ENCODE data around the gene LAMC3. TPM values are rescaled to one million over a fixed set of nuclear protein-coding genes. Genes with fewer than 3 reads are reported as not detected.

Gene LAMC3
- total RNA-seq, 1 experiment from 2014 or later = not detected

- DNase-seq (ENCODE audit: unreplicated experiment) = no peak
- Mint-ChIP-seq H3K27me3 (ENCODE audit: insufficient read depth, unreplicated experiment) (peaks cover 11% of the 10 kb centered on the region), H3K4me1 (ENCODE audit: insufficient read depth, unreplicated experiment) (no peaks in the 10 kb centered on the region), H3K27ac (ENCODE audit: low read depth, unreplicated experiment) (no peak overlapping the region), H3K36me3 (ENCODE audit: insufficient read depth, unreplicated experiment) (peaks cover 6% of the 10 kb centered on the region), H3K4me3 (ENCODE audit: unreplicated experiment) (no peak overlapping the region), H3K9me3 (ENCODE audit: unreplicated experiment) (no peaks in the 10 kb centered on the region)
- ChIA-PET POLR2A (interaction anchor here (0.7 kb wide), 1 partner anchor 1311 kb away, joined by 3 read pairs; no protein-coding TSS in a partner anchor), CTCF (no interaction called here)
- intact Hi-C loops (cut with micrococcal nuclease) = no loop called here
- BruUV-seq (replicated peaks) = no TSS peak
- TF ChIP-seq CTCF (IDR thresholded peaks at IDR 0.05; ENCODE audit: unreplicated experiment) = no peak
These were observed 63.9 kb downstream of the LAMC3 start for GRCh38 chr9:131072871-131073237.

DNA sequence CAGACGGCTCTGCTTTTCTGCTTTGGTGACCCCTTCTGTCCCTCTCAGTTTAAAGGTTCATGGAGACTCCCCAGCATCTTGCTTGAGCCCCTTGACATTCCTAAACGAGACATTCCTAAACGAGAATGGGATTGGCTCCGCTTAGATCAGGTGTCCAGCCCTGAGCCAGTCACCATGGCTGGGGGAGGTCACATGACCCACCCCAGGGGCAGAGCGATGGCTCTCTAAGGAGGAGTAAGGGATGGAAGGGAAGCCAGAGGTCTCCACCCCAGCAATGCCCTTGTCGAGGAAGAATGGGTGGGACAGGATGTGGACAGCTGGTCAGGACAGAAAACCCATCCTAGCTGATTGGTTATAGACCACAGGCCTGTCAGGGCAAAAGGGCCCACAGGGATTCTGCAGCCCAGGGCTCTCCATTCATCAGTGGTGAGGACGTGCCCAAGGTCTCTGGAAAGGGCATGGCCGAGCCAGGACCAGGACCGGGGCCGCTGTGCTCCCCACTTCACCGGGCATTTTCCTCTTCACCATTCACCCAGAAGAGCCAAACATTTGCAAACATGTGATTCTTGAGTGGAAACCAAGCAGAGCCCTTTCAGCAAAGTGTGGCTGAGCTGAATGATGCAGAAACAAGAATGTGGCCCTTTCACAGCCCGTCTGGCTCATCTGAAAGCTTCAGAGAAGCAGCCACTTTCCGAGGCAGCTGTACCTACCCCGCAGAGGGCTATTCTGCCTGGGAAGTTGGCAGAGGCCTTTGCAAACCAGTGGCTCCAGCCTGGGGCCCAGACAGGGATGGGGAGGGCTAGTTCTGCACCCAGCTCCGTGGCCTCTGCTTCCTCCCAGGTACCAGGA, 67.6 kb downstream of the LAMC3 start:
- POLR2A ChIA-PET = interaction anchor here (0.6 kb wide), 1 partner anchor 46 kb away, joined by 3 read pairs; no protein-coding TSS in a partner anchor
- Mint-ChIP-seq H3K4me3 (ENCODE audit: unreplicated experiment) (no peak overlapping the region), H3K36me3 (ENCODE audit: insufficient read depth, unreplicated experiment) (no peaks in the 10 kb centered on the region), H3K27ac (ENCODE audit: low read depth, unreplicated experiment) (no peak overlapping the region), H3K27me3 (ENCODE audit: insufficient read depth, unreplicated experiment) (no peaks in the 10 kb centered on the region), H3K9me3 (ENCODE audit: unreplicated experiment) (no peaks in the 10 kb centered on the region), H3K4me1 (ENCODE audit: insufficient read depth, unreplicated experiment) (peaks cover 6% of the 10 kb centered on the region)
- TF ChIP-seq CTCF (IDR thresholded peaks at IDR 0.05; ENCODE audit: unreplicated experiment) = no peak
- no peak for DNase-seq (ENCODE audit: unreplicated experiment)
- intact Hi-C loops (cut with micrococcal nuclease) = no loop called here
- CTCF ChIA-PET = interaction anchor here (0.6 to 2.0 kb wide), 4 partner anchors 19 to 1304 kb away, joined by 3 to 9 read pairs (median 4); no protein-coding TSS in a partner anchor
- BruUV-seq (replicated peaks) = no TSS peak

GRCh38 chr9:131078427-131079366, 69.7 kb downstream of the LAMC3 start:
- no TSS peak for BruUV-seq (replicated peaks)
- H3K27me3 Mint-ChIP-seq (ENCODE audit: insufficient read depth, unreplicated experiment) = no peaks in the 10 kb centered on the region
- CTCF ChIA-PET = interaction anchor here (0.6 to 2.0 kb wide), 3 partner anchors 21 to 535 kb away, joined by 3 to 9 read pairs (median 3); no protein-coding TSS in a partner anchor

More at GRCh38 chr9:131078427-131079366, 69.7 kb downstream of the LAMC3 start:
- TF ChIP-seq CTCF (IDR thresholded peaks at IDR 0.05; ENCODE audit: unreplicated experiment) = no peak
- POLR2A ChIA-PET = no interaction called here
- H3K27ac Mint-ChIP-seq (ENCODE audit: low read depth, unreplicated experiment) = no peak overlapping the region
- no peak for DNase-seq (ENCODE audit: unreplicated experiment)
- H3K9me3 Mint-ChIP-seq (ENCODE audit: unreplicated experiment) = no peaks in the 10 kb centered on the region
- no peak overlapping the region for H3K4me3 Mint-ChIP-seq (ENCODE audit: unreplicated experiment)
- peaks cover 6% of the 10 kb centered on the region for H3K4me1 Mint-ChIP-seq (ENCODE audit: insufficient read depth, unreplicated experiment)
- H3K36me3 Mint-ChIP-seq (ENCODE audit: insufficient read depth, unreplicated experiment) = no peaks in the 10 kb centered on the region
- intact Hi-C loops (cut with micrococcal nuclease) = no loop called here

All from MCF 10A (cell line).